NCI-H69 (cell line): ENCODE measurements around the gene BTNL8.

Experiments
- DNase-seq: peaks from one replicate; lab custom pipeline; 2025; lab: John Stamatoyannopoulos, UW

BTNL8 gene, protein sequence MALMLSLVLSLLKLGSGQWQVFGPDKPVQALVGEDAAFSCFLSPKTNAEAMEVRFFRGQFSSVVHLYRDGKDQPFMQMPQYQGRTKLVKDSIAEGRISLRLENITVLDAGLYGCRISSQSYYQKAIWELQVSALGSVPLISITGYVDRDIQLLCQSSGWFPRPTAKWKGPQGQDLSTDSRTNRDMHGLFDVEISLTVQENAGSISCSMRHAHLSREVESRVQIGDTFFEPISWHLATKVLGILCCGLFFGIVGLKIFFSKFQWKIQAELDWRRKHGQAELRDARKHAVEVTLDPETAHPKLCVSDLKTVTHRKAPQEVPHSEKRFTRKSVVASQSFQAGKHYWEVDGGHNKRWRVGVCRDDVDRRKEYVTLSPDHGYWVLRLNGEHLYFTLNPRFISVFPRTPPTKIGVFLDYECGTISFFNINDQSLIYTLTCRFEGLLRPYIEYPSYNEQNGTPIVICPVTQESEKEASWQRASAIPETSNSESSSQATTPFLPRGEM

DNA sequence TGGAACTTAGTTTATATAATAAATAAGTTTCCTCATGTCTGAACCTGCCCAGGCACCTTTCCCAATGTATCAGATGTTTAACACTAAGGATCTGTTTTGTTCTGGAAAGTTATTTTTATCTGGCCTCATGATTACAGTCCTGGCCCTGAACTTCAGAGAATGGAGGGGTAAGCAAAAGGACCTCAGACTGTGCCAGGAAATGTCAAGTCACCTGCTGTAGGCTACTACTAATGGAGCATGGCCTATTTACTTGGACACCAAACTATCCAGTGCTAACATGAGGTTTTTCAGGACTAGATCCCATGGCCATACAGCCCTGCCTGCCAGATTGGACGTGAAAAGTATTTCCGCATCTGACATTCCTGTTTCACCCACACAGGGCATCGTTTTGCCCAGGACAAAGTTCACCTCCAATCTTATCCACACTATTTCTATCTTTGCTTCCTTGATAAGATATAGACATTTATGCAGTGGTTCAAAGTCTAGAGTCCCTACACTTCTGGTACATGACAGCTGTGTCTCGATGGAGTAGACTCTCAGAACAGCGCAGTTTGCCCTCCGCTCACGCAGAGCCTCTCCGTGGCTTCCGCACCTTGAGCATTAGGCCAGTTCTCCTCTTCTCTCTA lies at the start of gene BTNL8:
Gene BTNL8, plus strand, starts transcription at position 539 of the 626 bp plus-strand sequence. CDS start 152 bp downstream, outside the sequence.
- no peak for DNase-seq

GRCh38 chr5:180849827-180850226 lies 49.1 kb upstream of the BTNL8 start:
- DNase-seq, result no peak

- no peak for DNase-seq
Measured at GRCh38 chr5:180850434-180851078, 48.4 kb upstream of the BTNL8 start.

GRCh38 chr5:180852495-180852894 lies 46.5 kb upstream of the BTNL8 start:
- DNase-seq, result no peak

GRCh38 chr5:180853121-180853847 lies 45.7 kb upstream of the BTNL8 start:
- DNase-seq, result no peak

DNA sequence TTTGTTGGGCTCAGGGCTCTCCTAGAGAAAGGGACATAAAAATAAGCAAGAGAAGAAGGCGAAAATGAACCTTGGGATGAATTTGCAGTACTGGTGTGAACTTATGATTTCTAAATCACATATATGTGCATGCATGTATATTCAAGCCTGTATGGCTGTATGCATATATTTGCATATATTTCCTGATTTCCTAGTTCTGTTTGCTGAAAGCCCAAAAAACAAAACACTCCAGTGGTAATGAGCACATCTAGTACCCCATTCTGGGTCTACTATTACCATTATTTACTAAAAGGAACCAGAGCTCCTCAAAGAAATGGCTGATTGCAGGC lies 45.1 kb upstream of the BTNL8 start:
- no peak for DNase-seq

GRCh38 chr5:180858586-180858985 lies 40.4 kb upstream of the BTNL8 start:
- no peak for DNase-seq

- peak; percentile 73 for DNase-seq
Measured at GRCh38 chr5:180860273-180860886, 38.6 kb upstream of the BTNL8 start.

GRCh38 chr5:180860887-180861822 lies 37.8 kb upstream of the BTNL8 start, which contains the start of gene ZFP62:
Gene ZFP62 (minus strand): TSS chr5:180861276. CDS start chr5:180861219, 57 bp downstream.
- peak; percentile 99 for DNase-seq

- peak; percentile 13 for DNase-seq
Measured at GRCh38 chr5:180862645-180863044, 36.3 kb upstream of the BTNL8 start.

DNA sequence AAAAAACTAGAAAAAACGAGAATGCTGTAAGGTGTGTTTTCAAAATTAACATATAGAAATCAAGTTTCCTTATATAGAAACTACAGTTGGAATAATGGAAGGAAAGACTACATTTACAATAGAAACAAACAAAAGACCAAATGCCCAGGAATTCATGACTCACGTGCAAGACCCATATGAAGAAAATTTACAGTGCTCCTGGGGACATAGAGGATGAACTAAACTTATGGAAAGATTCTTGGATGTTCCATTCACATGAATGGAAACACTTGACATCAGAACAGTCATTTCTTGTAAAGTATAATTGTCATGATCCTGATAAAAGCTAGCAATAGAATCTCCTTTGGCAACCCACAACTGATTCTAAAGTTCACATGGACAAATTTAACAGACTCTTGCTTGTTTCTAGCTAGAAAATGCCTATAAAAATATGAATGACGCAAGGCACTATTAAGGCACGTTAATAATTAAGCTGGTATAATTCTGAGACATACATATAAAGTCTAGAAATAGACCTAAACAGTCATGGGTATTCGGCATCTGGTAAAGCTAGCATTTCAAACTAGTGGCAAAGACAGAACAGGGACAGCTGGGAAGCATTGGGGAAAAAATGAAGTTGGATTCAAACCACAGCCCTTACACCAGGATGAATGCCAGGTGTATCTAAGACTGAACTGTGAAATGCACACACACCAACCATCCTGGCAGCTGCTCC lies 32.8 kb upstream of the BTNL8 start:
- DNase-seq, result peak; percentile 9

GRCh38 chr5:180866985-180867384 lies 32.0 kb upstream of the BTNL8 start:
- DNase-seq, result peak; percentile 17

GRCh38 chr5:180868960-180869359 lies 30.0 kb upstream of the BTNL8 start:
- peak; percentile 82 for DNase-seq

- no peak for DNase-seq
Measured at GRCh38 chr5:180869587-180869986, 29.4 kb upstream of the BTNL8 start.

- no peak for DNase-seq
Measured at GRCh38 chr5:180870276-180871068, 28.5 kb upstream of the BTNL8 start.

- no peak for DNase-seq
Measured at GRCh38 chr5:180872419-180872818, 26.5 kb upstream of the BTNL8 start.

DNA sequence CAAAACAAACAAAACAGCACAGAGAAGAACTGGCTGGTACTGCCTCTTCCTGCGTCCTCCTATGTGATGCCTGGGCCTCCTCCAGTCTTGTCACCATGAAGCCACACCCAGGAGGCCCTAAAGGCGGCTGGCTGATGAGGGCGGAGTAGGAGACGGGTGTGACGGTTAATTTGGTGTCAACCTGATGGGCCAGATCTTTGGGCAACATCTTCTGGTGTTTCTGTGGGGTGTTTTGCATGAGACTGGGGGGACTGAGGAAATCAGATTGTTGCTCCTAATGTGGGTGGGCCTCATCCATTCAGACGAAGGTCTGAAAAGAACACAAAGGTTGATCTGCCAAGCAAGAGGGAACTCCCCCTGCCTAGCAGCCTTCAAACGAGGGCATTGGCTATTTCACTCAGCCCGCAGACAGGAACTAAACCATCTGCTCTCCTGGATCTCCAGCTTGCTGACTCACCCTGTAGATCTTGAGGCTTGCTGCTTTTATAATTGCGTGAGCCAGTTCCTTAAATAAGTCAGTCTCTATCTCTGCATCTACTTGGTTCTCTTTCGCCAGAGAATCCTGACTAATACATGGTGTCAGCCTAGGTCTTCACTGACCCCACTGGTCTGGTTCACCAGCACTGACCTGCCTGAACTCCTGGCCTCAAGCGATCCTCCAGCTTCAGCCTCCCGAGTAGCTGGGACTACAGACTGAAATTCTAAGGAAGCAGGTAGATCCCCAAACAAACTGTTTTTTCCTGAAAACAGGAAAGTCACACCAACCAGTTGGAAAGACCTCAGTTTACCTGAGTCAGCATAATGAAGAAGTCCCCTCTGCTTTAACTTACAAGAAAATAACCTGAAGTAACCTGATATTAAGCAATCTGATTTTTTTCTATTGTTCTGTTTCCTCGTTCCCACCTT lies 25.1 kb upstream of the BTNL8 start:
- DNase-seq, result peak; percentile 14
